Smooth muscle cell (in vitro differentiated cells): ENCODE results near the gene HOXA3. TPM values are rescaled to one million over a fixed set of nuclear protein-coding genes. Genes with fewer than 3 reads are reported as not detected.

Source experiments
- DNase-seq: peaks from one replicate; lab custom pipeline; 2025; ENCODE audit not compliant: unreplicated experiment; lab: John Stamatoyannopoulos, UW
- H2AFZ ChIP-seq: fragments of 200-600 bp; sonication (generic); 2 replicates; pipeline ENCODE4 v1.6.0; 2016; ENCODE audit warnings: antibody characterized with exemption, low read depth, mild to moderate bottlenecking
- H3F3A ChIP-seq: fragments of 200-600 bp; sonication (generic); 2 replicates; pipeline ENCODE4 v1.6.0; 2017; ENCODE audit warnings: antibody characterized with exemption, low read depth
- H3K27ac ChIP-seq: fragments of 200-600 bp; sonication (generic); 2 replicates; pipeline ENCODE4 v1.5.1; 2016; ENCODE audit warnings: low read depth, mild to moderate bottlenecking
- H3K27me3 ChIP-seq: fragments of 200-600 bp; sonication (generic); 2 replicates; pipeline ENCODE4 v1.6.1; 2016; ENCODE audit warnings: low read depth, mild to moderate bottlenecking
- H3K36me3 ChIP-seq: fragments of 200-600 bp; sonication (generic); 2 replicates; pipeline ENCODE4 v1.5.1; 2016; ENCODE audit warnings: low read depth
- H3K4me1 ChIP-seq: fragments of 200-600 bp; sonication (generic); 2 replicates; pipeline ENCODE4 v1.5.1; 2016; ENCODE audit warnings: low read depth
- H3K4me2 ChIP-seq: fragments of 200-600 bp; sonication (generic); 2 replicates; pipeline ENCODE4 v1.6.0; 2016; ENCODE audit warnings: mild to moderate bottlenecking
- H3K4me3 ChIP-seq: fragments of 200-600 bp; sonication (generic); 2 replicates; pipeline ENCODE4 v1.5.1; 2016; ENCODE audit warnings: mild to moderate bottlenecking
- H3K79me2 ChIP-seq: fragments of 200-600 bp; sonication (generic); 2 replicates; pipeline ENCODE4 v1.6.0; 2016; ENCODE audit warnings: low read depth, mild to moderate bottlenecking
- H3K9ac ChIP-seq: fragments of 200-600 bp; sonication (generic); 2 replicates; pipeline ENCODE4 v1.6.0; 2016; ENCODE audit warnings: low read depth
- H3K9me3 ChIP-seq: fragments of 200-600 bp; sonication (generic); replicated peaks from 2 replicates; pipeline ENCODE4 v1.5.1; 2016; ENCODE audit warnings: low read depth
- H4K20me1 ChIP-seq: fragments of 200-600 bp; sonication (generic); 2 replicates; pipeline ENCODE4 v1.6.0; 2016; ENCODE audit warnings: low read depth
- CTCF ChIP-seq: fragments of 200-600 bp; sonication (generic); IDR thresholded peaks from 2 replicates; pipeline ENCODE4 v1.5.1; 2017; ENCODE audit warnings: borderline replicate concordance, mild to moderate bottlenecking, antibody characterized with exemption; ENCODE audit not compliant: insufficient read depth, poor library complexity, severe bottlenecking
- WGBS: methylation state at CpG from one replicate; pipeline ENCODE4 v1.1.7; 2016; ENCODE audit warnings: low lambda C conversion rate; 5-methylcytosine and 5-hydroxymethylcytosine counted together
- polyA plus RNA-seq: library from polyadenylated mRNA; unstranded; fragments of >200 nt; fragmentation: Nextera tagmentation; extraction: Ambion mirVana; gene quantifications from 2 replicates; pipeline ENCODE4 v1.2.1, GENCODE V29; 2016
- total RNA-seq: library from RNA; depleted of rRNA; stranded (reverse); fragments of >200 nt; gene quantifications from 2 replicates; pipeline ENCODE4 v1.2.3, GENCODE V29; 2014

HOXA3 gene
- total and polyA plus RNA-seq, 2 experiments from 2014 or later: 0.13 to 0.31 TPM

GRCh38 chr7:27129729-27130539 is 22.4 kb downstream of the HOXA3 start:
- H3K9ac ChIP-seq: no peak overlapping the region
- no peaks in the 10 kb centered on the region for H4K20me1 ChIP-seq
- peaks cover 7% of the 10 kb centered on the region for H3K4me1 ChIP-seq
- TF ChIP-seq CTCF: no peak
- no peak overlapping the region for H2AFZ ChIP-seq
- peaks cover 100% of the 10 kb centered on the region for H3K27me3 ChIP-seq
- H3K36me3 ChIP-seq: no peaks in the 10 kb centered on the region
- WGBS: 2% methylated on average over 37 of the region's 72 CpGs
- DNase-seq: no peak
- no peaks in the 10 kb centered on the region for H3F3A ChIP-seq
- H3K4me3 ChIP-seq: peak overlapping the region; percentile 60
- no peaks in the 10 kb centered on the region for H3K79me2 ChIP-seq
- H3K27ac ChIP-seq: no peak overlapping the region
- no peaks in the 10 kb centered on the region for H3K9me3 ChIP-seq
- peak overlapping the region; percentile 88 for H3K4me2 ChIP-seq

- H3K9ac ChIP-seq: no peak overlapping the region
- H3K4me3 ChIP-seq: no peak overlapping the region
- H3F3A ChIP-seq: no peaks in the 10 kb centered on the region
- H3K79me2 ChIP-seq: no peaks in the 10 kb centered on the region
- no peak for TF ChIP-seq CTCF
- H2AFZ ChIP-seq: no peak overlapping the region
- peaks cover 7% of the 10 kb centered on the region for H3K4me1 ChIP-seq
- H3K27ac ChIP-seq: no peak overlapping the region
- H3K36me3 ChIP-seq: no peaks in the 10 kb centered on the region
- H3K9me3 ChIP-seq: no peaks in the 10 kb centered on the region
- peaks cover 100% of the 10 kb centered on the region for H3K27me3 ChIP-seq
- no peak overlapping the region for H3K4me2 ChIP-seq
- H4K20me1 ChIP-seq: no peaks in the 10 kb centered on the region
- no peak for DNase-seq
- WGBS: 18% methylated on average over 28 of the region's 28 CpGs
Measured at GRCh38 chr7:27128776-27129728, 23.3 kb downstream of the HOXA3 start.

GRCh38 chr7:27128034-27128433 is 24.3 kb downstream of the HOXA3 start:
- no peak overlapping the region for H3K27ac ChIP-seq
- no peak overlapping the region for H2AFZ ChIP-seq
- no peaks in the 10 kb centered on the region for H3F3A ChIP-seq
- no peak overlapping the region for H3K9ac ChIP-seq
- H3K4me3 ChIP-seq: no peak overlapping the region
- H3K9me3 ChIP-seq: no peaks in the 10 kb centered on the region
- no peaks in the 10 kb centered on the region for H4K20me1 ChIP-seq
- H3K79me2 ChIP-seq: no peaks in the 10 kb centered on the region
- no peak overlapping the region for H3K4me2 ChIP-seq
- peaks cover 100% of the 10 kb centered on the region for H3K27me3 ChIP-seq
- TF ChIP-seq CTCF: no peak
- peaks cover 7% of the 10 kb centered on the region for H3K4me1 ChIP-seq
- H3K36me3 ChIP-seq: no peaks in the 10 kb centered on the region
- WGBS: 31% methylated on average over 2 of the region's 2 CpGs
- no peak for DNase-seq
